ENCODE data around the gene S100A2.

Gene S100A2

GRCh38 chr1:153613406-153613805 is 47.8 kb upstream of the S100A2 start:
- no peaks in the 10 kb centered on the region for H4K20me1 ChIP-seq (ENCODE audit: insufficient read depth, low read length)
- TF ChIP-seq EZH2phosphoT487 (IDR thresholded peaks at IDR 0.05; ENCODE audit: low read depth) (no peak), CTCF (IDR thresholded peaks at IDR 0.05; ENCODE audit: low read depth, low read length) (no peak)
- no peaks in the 10 kb centered on the region for H3K9me3 ChIP-seq (ENCODE audit: insufficient read depth, low read length)
- H3K4me1 ChIP-seq (ENCODE audit: low read length) = peaks cover 32% of the 10 kb centered on the region
- no peaks in the 10 kb centered on the region for H3K79me2 ChIP-seq (ENCODE audit: low read length)
- H3K36me3 ChIP-seq (replicated peaks; ENCODE audit: low read depth, low read length) = no peaks in the 10 kb centered on the region
- no peak overlapping the region for H3K4me2 ChIP-seq (ENCODE audit: low read length)
- H3K9ac ChIP-seq (ENCODE audit: low read length) = no peak overlapping the region
- H3K27ac ChIP-seq (ENCODE audit: low read length) = no peak overlapping the region
- H3K4me3 ChIP-seq (ENCODE audit: low read length) = no peak overlapping the region
- no peak overlapping the region for H2AFZ ChIP-seq (ENCODE audit: low read depth, low read length)
- no peaks in the 10 kb centered on the region for H3K27me3 ChIP-seq (ENCODE audit: low read depth, low read length)

- H3K4me1 ChIP-seq (ENCODE audit: low read length) = peaks cover 30% of the 10 kb centered on the region
- no peaks in the 10 kb centered on the region for H3K27me3 ChIP-seq (ENCODE audit: low read depth, low read length)
- no peaks in the 10 kb centered on the region for H3K79me2 ChIP-seq (ENCODE audit: low read length)
- TF ChIP-seq CTCF (IDR thresholded peaks at IDR 0.05; ENCODE audit: low read depth, low read length) (no peak), EZH2phosphoT487 (IDR thresholded peaks at IDR 0.05; ENCODE audit: low read depth) (no peak)
- H3K4me2 ChIP-seq (ENCODE audit: low read length) = no peak within 1 kb of the TSS
- no peaks in the 10 kb centered on the region for H4K20me1 ChIP-seq (ENCODE audit: insufficient read depth, low read length)
- H3K36me3 ChIP-seq (replicated peaks; ENCODE audit: low read depth, low read length) = no peaks in the 10 kb centered on the region
- no peak within 1 kb of the TSS for H2AFZ ChIP-seq (ENCODE audit: low read depth, low read length)
- no peak within 1 kb of the TSS for H3K9ac ChIP-seq (ENCODE audit: low read length)
- no peak within 1 kb of the TSS for H3K4me3 ChIP-seq (ENCODE audit: low read length)
- no peak within 1 kb of the TSS for H3K27ac ChIP-seq (ENCODE audit: low read length)
- H3K9me3 ChIP-seq (ENCODE audit: insufficient read depth, low read length) = no peaks in the 10 kb centered on the region
These were observed 47.2 kb upstream of the S100A2 start, which contains the start of gene S100A16 for GRCh38 chr1:153612755-153613331. Gene S100A16 (minus strand): TSS chr1:153613137. CDS start chr1:153608151, 4,986 bp downstream.

- Histone ChIP-seq H3K36me3 (replicated peaks; ENCODE audit: low read depth, low read length) (no peaks in the 10 kb centered on the region), H3K4me1 (ENCODE audit: low read length) (peaks cover 26% of the 10 kb centered on the region), H3K4me3 (ENCODE audit: low read length) (no peak overlapping the region), H3K9me3 (ENCODE audit: insufficient read depth, low read length) (no peaks in the 10 kb centered on the region), H4K20me1 (ENCODE audit: insufficient read depth, low read length) (no peaks in the 10 kb centered on the region), H2AFZ (ENCODE audit: low read depth, low read length) (no peak overlapping the region), H3K27ac (ENCODE audit: low read length) (no peak overlapping the region), H3K9ac (ENCODE audit: low read length) (no peak overlapping the region), H3K27me3 (ENCODE audit: low read depth, low read length) (no peaks in the 10 kb centered on the region), H3K79me2 (ENCODE audit: low read length) (no peaks in the 10 kb centered on the region), H3K4me2 (ENCODE audit: low read length) (no peak overlapping the region)
- TF ChIP-seq CTCF (IDR thresholded peaks at IDR 0.05; ENCODE audit: low read depth, low read length) (no peak), EZH2phosphoT487 (IDR thresholded peaks at IDR 0.05; ENCODE audit: low read depth) (no peak)
These were observed 46.6 kb upstream of the S100A2 start for GRCh38 chr1:153612111-153612754.

- H3K4me1 ChIP-seq (ENCODE audit: low read length) = peaks cover 26% of the 10 kb centered on the region
These were observed 45.7 kb upstream of the S100A2 start for GRCh38 chr1:153611356-153611755.

More at GRCh38 chr1:153611356-153611755, 45.7 kb upstream of the S100A2 start:
- Histone ChIP-seq H3K79me2 (ENCODE audit: low read length) (no peaks in the 10 kb centered on the region), H3K9me3 (ENCODE audit: insufficient read depth, low read length) (no peaks in the 10 kb centered on the region), H3K4me3 (ENCODE audit: low read length) (no peak overlapping the region), H3K9ac (ENCODE audit: low read length) (no peak overlapping the region), H3K36me3 (replicated peaks; ENCODE audit: low read depth, low read length) (no peaks in the 10 kb centered on the region), H3K27me3 (ENCODE audit: low read depth, low read length) (no peaks in the 10 kb centered on the region), H3K4me2 (ENCODE audit: low read length) (no peak overlapping the region), H3K27ac (ENCODE audit: low read length) (no peak overlapping the region), H4K20me1 (ENCODE audit: insufficient read depth, low read length) (no peaks in the 10 kb centered on the region), H2AFZ (ENCODE audit: low read depth, low read length) (no peak overlapping the region)
- TF ChIP-seq EZH2phosphoT487 (IDR thresholded peaks at IDR 0.05; ENCODE audit: low read depth) (no peak), CTCF (IDR thresholded peaks at IDR 0.05; ENCODE audit: low read depth, low read length) (no peak)

Measured in OCI-LY3 (cell line).